HepG2 (cell line): Measurements from ENCODE around the gene DELE1. TPM values are rescaled to one million over a fixed set of nuclear protein-coding genes. Genes with fewer than 3 reads are reported as not detected.

Experiments
- BHLHE40 ChIP-seq: IDR thresholded peaks from 2 replicates; pipeline ENCODE4 v1.6.1; 2011; ENCODE audit warnings: low read length, improper control_type of control experiment
- CC2D1A ChIP-seq: sonication (generic); formaldehyde crosslinking; IDR thresholded peaks from 2 replicates; pipeline ENCODE4 v1.8.1; 2023; ENCODE audit warnings: mild to moderate bottlenecking, missing genetic modification reagents
- ESRRA ChIP-seq: sonication (generic); formaldehyde crosslinking; IDR thresholded peaks from 2 replicates; pipeline ENCODE4 v1.5.1; 2020; ENCODE audit warnings: mild to moderate bottlenecking, low read depth, missing genetic modification reagents
- FOXJ3 ChIP-seq: sonication (generic); formaldehyde crosslinking; IDR thresholded peaks from 2 replicates; pipeline ENCODE4 v1.4.0; 2020; ENCODE audit warnings: missing genetic modification reagents, mild to moderate bottlenecking, borderline replicate concordance
- GPN1 ChIP-seq: sonication (generic); formaldehyde crosslinking; IDR thresholded peaks from 2 replicates; pipeline ENCODE4 v1.5.1; 2020; ENCODE audit warnings: missing genetic modification reagents, borderline replicate concordance
- HINFP ChIP-seq: sonication (generic); formaldehyde crosslinking; IDR thresholded peaks from 2 replicates; pipeline ENCODE4 v1.4.0; 2020; ENCODE audit warnings: low read depth, mild to moderate bottlenecking, missing genetic modification reagents
- HNF4A ChIP-seq: sonication (generic); formaldehyde crosslinking; IDR thresholded peaks from 2 replicates; pipeline ENCODE4 v1.4.0; 2020; ENCODE audit warnings: missing genetic modification reagents
- JUN ChIP-seq: sonication (generic); formaldehyde crosslinking; IDR thresholded peaks from 2 replicates; pipeline ENCODE4 v1.4.0; 2020; ENCODE audit warnings: mild to moderate bottlenecking, missing genetic modification reagents
- KDM3A ChIP-seq: IDR thresholded peaks from 2 replicates; pipeline ENCODE4 v1.6.1; 2018; ENCODE audit warnings: low read depth, missing compliant biosample characterization
- RARA ChIP-seq: IDR thresholded peaks from 2 replicates; pipeline ENCODE4 v1.6.1; 2016; ENCODE audit warnings: missing genetic modification reagents, missing compliant biosample characterization
- TARDBP ChIP-seq: sonication (generic); formaldehyde crosslinking; IDR thresholded peaks from 2 replicates; pipeline ENCODE4 v1.8.0; 2022; ENCODE audit warnings: mild to moderate bottlenecking, missing genetic modification reagents
- ZFP36 ChIP-seq: fragments of 150-350 bp; IDR thresholded peaks from 2 replicates; pipeline ENCODE4 v1.6.1; 2018; ENCODE audit warnings: borderline replicate concordance, low read length, low read depth; ENCODE audit not compliant: partially characterized antibody
- ZFP91 ChIP-seq: sonication (generic); formaldehyde crosslinking; IDR thresholded peaks from 2 replicates; pipeline ENCODE4 v1.9.0; 2022; ENCODE audit warnings: missing genetic modification reagents, mild to moderate bottlenecking, borderline replicate concordance
- ZKSCAN5 ChIP-seq: sonication (generic); formaldehyde crosslinking; IDR thresholded peaks from 2 replicates; pipeline ENCODE4 v1.5.1; 2020; ENCODE audit warnings: mild to moderate bottlenecking, missing genetic modification reagents
- ZNF180 ChIP-seq: sonication (generic); formaldehyde crosslinking; IDR thresholded peaks from 2 replicates; pipeline ENCODE4 v1.4.0; 2020; ENCODE audit warnings: low read depth, missing genetic modification reagents, borderline replicate concordance
- ZNF20 ChIP-seq: sonication (generic); formaldehyde crosslinking; IDR thresholded peaks from 2 replicates; pipeline ENCODE4 v1.4.0; 2020; ENCODE audit warnings: mild to moderate bottlenecking, moderate library complexity, missing genetic modification reagents
- ZNF839 ChIP-seq: sonication (generic); formaldehyde crosslinking; IDR thresholded peaks from 2 replicates; pipeline ENCODE4 v1.4.0; 2020; ENCODE audit warnings: missing genetic modification reagents, mild to moderate bottlenecking, borderline replicate concordance
- polyA plus RNA-seq, 8 experiments: library from polyadenylated mRNA; depleted of rRNA in 3 of 8; stranded (reverse) in 7 of 8; unstranded in 1 of 8; fragments of >200 nt; fragmentation: Illumina TruSeq in 4 of 8; extraction: Trizol in 4 of 8; gene quantifications; 2 replicates each; pipeline versions ENCODE4 v1.2.1 to v1.2.3, GENCODE V29; 2011 to 2016; ENCODE audit warnings: low read depth in 4 of 8, missing spikeins in 1 of 8, mixed read lengths in 1 of 8; ENCODE audit not compliant: insufficient read depth in 1 of 8
- total RNA-seq, 5 experiments: library from RNA; depleted of rRNA; stranded (reverse); fragments of >200 nt; fragmentation: Illumina TruSeq; extraction: Trizol; gene quantifications; 2 replicates each; pipeline ENCODE4 v1.2.3, GENCODE V29; 2016; ENCODE audit warnings: low read depth in 1 of 5
- TF ChIP-seq, protein P1 (sequence below): sonication (generic); formaldehyde crosslinking; conservative IDR thresholded peaks from 2 replicates; pipeline ENCODE4 v1.8.0; 2022; ENCODE audit warnings: missing genetic modification reagents
- TF ChIP-seq, protein P2 (sequence below): sonication (generic); formaldehyde crosslinking; IDR thresholded peaks from 2 replicates; pipeline ENCODE4 v1.4.0; 2020; ENCODE audit warnings: missing genetic modification reagents

The DELE1 gene
- total and polyA plus RNA-seq, 2 of the 13 experiments (the other 11 are each of a cell fraction or from before 2014, with no cell fraction given): 57.5 to 90.3 TPM

- TF ChIP-seq, protein P1, sequence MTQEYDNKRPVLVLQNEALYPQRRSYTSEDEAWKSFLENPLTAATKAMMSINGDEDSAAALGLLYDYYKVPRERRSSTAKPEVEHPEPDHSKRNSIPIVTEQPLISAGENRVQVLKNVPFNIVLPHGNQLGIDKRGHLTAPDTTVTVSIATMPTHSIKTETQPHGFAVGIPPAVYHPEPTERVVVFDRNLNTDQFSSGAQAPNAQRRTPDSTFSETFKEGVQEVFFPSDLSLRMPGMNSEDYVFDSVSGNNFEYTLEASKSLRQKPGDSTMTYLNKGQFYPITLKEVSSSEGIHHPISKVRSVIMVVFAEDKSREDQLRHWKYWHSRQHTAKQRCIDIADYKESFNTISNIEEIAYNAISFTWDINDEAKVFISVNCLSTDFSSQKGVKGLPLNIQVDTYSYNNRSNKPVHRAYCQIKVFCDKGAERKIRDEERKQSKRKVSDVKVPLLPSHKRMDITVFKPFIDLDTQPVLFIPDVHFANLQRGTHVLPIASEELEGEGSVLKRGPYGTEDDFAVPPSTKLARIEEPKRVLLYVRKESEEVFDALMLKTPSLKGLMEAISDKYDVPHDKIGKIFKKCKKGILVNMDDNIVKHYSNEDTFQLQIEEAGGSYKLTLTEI (CRISPR knock-in tag): no peak
- TF ChIP-seq ZNF180 (CRISPR knock-in tag): no peak
- peak; percentile 76; the same call in 1 of the 2 replicates for TF ChIP-seq ZNF20 (CRISPR knock-in tag)
- TF ChIP-seq CC2D1A (CRISPR knock-in tag): no peak
- peak; percentile 83 for TF ChIP-seq ESRRA (CRISPR knock-in tag)
- no peak for TF ChIP-seq FOXJ3 (CRISPR knock-in tag)
- TF ChIP-seq ZNF839: no peak
- peak; percentile 68; the same call in 1 of the 2 replicates for TF ChIP-seq KDM3A
- peak; percentile 66 for TF ChIP-seq JUN (CRISPR knock-in tag)
- no peak for TF ChIP-seq HINFP (CRISPR knock-in tag)
- TF ChIP-seq, protein P2, sequence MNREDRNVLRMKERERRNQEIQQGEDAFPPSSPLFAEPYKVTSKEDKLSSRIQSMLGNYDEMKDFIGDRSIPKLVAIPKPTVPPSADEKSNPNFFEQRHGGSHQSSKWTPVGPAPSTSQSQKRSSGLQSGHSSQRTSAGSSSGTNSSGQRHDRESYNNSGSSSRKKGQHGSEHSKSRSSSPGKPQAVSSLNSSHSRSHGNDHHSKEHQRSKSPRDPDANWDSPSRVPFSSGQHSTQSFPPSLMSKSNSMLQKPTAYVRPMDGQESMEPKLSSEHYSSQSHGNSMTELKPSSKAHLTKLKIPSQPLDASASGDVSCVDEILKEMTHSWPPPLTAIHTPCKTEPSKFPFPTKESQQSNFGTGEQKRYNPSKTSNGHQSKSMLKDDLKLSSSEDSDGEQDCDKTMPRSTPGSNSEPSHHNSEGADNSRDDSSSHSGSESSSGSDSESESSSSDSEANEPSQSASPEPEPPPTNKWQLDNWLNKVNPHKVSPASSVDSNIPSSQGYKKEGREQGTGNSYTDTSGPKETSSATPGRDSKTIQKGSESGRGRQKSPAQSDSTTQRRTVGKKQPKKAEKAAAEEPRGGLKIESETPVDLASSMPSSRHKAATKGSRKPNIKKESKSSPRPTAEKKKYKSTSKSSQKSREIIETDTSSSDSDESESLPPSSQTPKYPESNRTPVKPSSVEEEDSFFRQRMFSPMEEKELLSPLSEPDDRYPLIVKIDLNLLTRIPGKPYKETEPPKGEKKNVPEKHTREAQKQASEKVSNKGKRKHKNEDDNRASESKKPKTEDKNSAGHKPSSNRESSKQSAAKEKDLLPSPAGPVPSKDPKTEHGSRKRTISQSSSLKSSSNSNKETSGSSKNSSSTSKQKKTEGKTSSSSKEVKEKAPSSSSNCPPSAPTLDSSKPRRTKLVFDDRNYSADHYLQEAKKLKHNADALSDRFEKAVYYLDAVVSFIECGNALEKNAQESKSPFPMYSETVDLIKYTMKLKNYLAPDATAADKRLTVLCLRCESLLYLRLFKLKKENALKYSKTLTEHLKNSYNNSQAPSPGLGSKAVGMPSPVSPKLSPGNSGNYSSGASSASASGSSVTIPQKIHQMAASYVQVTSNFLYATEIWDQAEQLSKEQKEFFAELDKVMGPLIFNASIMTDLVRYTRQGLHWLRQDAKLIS (CRISPR knock-in tag): no peak
- peak; percentile 88; the same call in 1 of the 2 replicates for TF ChIP-seq ZFP91 (CRISPR knock-in tag)
- no peak for TF ChIP-seq GPN1 (CRISPR knock-in tag)
- TF ChIP-seq TARDBP (CRISPR knock-in tag): peak; percentile 78
- no peak for TF ChIP-seq ZFP36
- no peak for TF ChIP-seq BHLHE40
- no peak for TF ChIP-seq RARA
- TF ChIP-seq ZKSCAN5 (CRISPR knock-in tag): no peak
- TF ChIP-seq HNF4A (CRISPR knock-in tag): no peak; the same call in 1 of the 2 replicates
Measured at GRCh38 chr5:141923448-141924313, at the start of gene DELE1 (continued).
